Stimulated activated CD8-positive, alpha-beta memory T cell treated with anti-CD3 and anti-CD28 coated beads, Interleukin-7, amount 100 ng/mL, for 4 hours (primary cell): Measurements from ENCODE around the gene CHIC1.
"Not testable (repeated sequence)": the region's sequence is repeated elsewhere in the genome, so short reads cannot be mapped to it uniquely, and the experiment has no call there.

Experiments
- DNase-seq, 2 donors: peaks; one replicate each; pipeline ENCODE4 v3.0.0-alpha.2; 2020; ENCODE audit warnings: low read depth in 2 of 2

The CHIC1 gene

GRCh38 chrX:73562984-73563737, at the start of gene CHIC1:
CHIC1 (plus strand) TSS chrX:73563197; CDS start chrX:73563285, 88 bp downstream.
- peak; percentile 41 to 50 for DNase-seq

- not testable (repeated sequence) for DNase-seq
These were observed 40.2 kb upstream of the CHIC1 start for GRCh38 chrX:73522823-73523222.

DNA sequence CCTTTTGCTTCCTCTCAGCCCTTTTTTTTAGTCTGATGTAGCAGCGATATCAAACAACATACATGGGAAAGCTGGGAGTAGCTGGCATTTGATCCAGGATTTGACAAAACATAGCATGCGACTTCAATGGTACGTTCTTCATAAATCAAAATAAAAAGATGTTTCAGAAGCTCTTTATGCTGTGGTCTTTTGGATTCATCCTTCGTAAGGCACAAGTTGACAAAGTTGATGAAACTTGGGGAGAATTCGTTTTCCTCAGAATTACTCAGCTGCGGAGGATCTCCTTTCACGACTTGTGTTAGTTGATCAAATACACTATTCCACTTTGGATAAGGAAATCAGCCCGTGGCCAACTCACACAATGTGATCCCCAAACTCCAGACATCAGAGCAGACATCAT, 38.1 kb upstream of the CHIC1 start:
- no peak for DNase-seq

GRCh38 chrX:73525928-73526690, 36.9 kb upstream of the CHIC1 start:
- DNase-seq: no peak

DNA sequence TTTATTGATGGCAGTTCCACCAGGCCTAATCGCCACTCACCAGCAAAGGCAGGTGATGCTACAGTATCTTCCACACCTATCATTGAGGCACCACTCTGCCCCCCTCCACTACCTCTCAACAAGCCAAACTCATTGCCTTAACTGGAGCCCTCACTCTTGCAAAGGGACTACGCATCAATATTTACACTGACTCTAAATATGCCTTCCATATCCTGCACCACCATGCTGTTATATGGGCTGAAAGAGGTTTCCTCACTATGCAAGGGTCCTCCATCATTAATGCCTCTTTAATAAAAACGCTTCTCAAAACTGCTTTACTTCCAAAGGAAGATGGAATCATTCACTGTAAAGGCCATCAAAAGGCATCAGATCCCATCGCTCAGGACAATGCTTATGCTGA, 31.3 kb upstream of the CHIC1 start:
- DNase-seq: not testable (repeated sequence)

- DNase-seq: no peak
These were observed 6.8 kb upstream of the CHIC1 start for GRCh38 chrX:73556159-73556558.

DNA sequence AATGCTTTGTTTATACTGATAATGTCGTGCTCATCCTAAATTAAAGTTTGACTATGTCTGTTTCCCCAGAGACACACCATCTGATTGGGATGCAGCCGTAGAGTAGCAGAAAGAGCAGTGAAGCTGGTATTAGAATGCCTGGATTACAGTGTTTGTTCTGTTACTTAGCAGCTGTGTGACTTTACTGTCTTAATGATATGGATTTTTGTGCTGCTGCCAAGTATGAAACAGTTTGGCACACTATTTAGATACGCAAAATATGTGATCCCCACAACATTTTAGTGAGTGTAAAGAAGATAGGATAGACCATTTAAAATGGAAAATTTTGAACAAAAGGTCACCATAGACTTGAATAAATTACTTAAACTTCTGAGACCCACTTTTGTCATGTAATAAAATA, 1.2 kb upstream of the CHIC1 start:
- no peak for DNase-seq

GRCh38 chrX:73562458-73562857, 539 bp upstream of the CHIC1 start:
- DNase-seq: no peak

DNA sequence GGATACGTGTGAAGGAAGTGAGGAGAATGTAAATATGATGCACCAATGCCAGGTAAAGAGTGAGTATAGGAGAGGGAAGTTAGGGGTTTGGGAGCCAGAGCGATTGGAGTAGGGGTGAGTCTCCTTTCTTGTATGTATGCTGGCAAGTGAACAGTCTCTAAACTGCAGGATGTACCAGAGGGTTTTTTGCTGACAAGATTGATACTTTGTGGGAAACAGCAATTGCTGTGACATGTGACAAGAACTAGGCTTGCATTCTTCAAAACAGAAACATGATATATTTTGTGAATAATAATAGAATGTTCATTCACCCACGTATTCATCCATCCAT, 706 bp downstream of the CHIC1 start:
- no peak for DNase-seq

DNA sequence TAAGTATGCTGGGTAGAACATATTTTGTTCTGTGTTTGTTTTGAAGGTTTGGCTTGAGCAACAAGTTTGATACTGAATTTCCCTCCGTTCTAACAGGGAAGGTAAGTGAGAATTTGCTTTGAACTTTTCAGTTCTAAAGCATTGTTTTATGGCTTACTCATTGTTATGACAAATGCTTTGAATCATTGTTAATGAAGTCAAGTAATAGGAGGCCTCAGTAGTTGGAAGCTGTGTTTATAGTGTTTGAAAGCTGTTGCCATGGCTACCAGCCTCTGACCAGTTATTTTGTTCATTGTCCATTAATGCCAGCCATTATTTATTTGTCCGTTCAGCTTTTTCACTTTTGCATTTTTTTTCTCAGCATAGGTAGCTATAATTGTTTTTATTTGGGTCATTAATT, 14.4 kb downstream of the CHIC1 start:
- DNase-seq: no peak

DNA sequence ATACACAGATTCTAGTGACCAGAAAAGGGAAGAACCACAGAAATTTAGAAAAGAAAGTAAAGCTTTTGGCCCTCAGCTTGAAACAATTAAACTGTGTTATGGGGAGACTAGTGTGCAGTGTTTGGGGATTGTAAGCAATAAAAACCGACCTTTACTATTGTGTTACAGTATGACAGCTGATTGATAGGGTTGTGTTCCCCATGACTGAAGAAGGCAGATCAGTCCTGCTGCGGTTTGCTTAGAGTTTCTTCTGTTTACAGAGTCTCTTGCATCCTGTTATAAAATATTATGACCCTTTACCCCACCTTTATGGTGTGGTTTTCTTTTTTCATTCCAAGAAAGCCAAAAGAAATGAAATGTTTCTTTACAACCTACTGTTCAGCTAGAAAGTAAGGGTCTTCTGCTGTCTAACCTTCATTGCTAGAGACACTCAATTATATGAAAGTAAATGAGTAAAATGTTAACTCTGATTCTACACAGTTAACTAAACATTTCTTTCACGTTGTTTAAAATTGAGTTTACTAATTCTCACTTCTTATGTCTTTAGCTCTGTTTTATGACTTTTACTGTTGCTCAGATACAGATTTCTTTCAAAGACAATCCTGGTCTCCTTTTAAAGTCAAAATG, 18.1 kb downstream of the CHIC1 start:
- DNase-seq: no peak

- not testable (repeated sequence) for DNase-seq
These were observed 34.8 kb downstream of the CHIC1 start for GRCh38 chrX:73597758-73598157.

- DNase-seq: no peak
These were observed 52.0 kb downstream of the CHIC1 start for GRCh38 chrX:73615022-73615421.

DNA sequence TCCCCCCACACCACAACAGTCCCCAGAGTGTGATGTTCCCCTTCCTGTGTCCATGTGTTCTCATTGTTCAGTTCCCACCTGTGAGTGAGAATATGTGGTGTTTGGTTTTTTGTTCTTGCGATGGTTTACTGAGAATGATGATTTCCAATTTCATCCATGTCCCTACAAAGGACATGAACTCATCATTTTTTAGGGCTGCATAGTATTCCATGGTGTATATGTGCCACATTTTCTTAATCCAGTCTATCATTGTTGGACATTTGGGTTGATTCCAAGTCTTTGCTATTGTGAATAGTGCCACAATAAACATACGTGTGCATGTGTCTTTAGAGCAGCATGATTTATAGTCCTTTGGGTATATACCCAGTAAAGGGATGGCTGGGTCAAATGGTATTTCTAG, 78.7 kb downstream of the CHIC1 start:
- not testable (repeated sequence) for DNase-seq

DNA sequence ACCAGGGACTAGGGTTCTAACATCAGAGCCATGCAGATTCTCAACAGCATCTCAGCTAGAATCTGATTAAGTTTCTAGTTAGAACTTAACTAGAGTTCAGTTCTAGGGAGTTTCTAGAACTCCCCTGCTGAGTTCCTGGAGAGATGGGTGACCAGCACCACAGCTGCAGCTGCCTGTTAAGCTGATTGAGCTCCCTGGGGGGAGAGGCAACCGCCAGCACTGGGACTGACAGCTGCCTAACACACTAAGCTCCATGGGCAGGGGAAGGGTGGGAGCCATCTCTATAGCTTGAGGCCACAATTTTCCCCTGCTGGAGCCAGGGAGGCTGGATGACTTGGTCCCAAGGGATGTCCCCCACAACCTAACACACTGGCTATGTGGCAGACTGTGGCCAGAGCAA, 84.2 kb downstream of the CHIC1 start:
- no peak for DNase-seq

- no peak for DNase-seq
These were observed 84.8 kb downstream of the CHIC1 start for GRCh38 chrX:73647632-73648322.

DNA sequence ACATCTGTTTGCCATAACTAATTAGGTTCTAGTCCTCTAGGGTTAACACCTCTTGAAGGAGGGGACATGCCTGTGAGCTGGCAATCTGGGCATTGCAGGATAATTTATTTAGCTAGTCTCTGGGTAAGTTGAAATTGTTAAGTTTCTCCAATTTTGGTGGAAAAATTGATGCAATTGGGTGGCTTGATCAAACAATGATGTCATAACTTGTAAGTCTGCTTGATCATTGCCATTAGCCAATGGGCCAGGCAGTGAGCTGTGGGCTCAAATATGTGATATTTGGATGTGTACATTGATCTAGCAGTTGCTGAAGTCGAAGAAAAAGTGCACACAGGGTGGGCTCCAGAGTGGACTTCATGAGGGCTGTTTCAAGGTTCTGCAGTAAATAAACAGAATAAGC, 98.3 kb downstream of the CHIC1 start:
- DNase-seq: not testable (repeated sequence)

DNA sequence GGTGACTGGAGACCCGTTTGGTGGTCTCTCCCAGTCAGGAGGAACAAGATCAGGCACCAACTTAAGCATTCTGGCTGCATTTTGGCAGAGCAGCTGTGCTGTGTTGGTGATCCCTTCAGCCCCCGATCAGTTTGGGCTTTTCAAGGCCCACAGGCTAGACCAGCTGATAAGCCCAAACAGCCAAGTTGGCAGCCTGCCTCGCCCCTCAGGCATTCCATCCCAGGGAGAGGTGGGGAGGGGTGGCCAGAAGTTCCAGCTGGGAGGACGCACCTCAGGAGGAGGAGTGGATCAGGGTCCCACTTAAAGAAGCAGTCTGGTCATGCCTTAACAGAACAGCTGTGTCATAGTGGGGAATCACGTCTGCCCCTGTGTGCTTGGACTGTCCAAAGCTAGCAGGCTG, 105.8 kb downstream of the CHIC1 start:
- DNase-seq: no peak

- DNase-seq: no peak
These were observed 118.4 kb downstream of the CHIC1 start for GRCh38 chrX:73681408-73681807.

- no peak for DNase-seq
These were observed 120.4 kb downstream of the CHIC1 start for GRCh38 chrX:73683236-73683859.

DNA sequence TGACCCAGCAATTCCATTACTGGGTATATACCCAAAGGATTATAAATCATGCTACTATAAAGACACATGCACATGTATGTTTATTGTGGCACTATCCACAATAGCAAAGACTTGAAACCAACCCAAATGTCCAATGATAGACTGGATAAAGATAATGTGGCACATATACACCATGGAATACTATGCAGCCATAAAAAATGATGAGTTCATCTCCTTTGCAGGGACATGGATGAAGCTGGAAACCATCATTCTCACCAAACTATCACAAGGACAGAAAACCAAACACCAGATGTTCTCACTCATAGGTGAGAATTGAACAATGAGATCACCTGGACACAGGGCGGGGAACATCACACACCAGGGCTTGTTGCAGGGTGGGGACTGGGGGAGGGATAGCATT, 144.0 kb downstream of the CHIC1 start:
- DNase-seq: not testable (repeated sequence)

- no peak for DNase-seq
These were observed 165.6 kb downstream of the CHIC1 start for GRCh38 chrX:73728602-73729001.
